SU-DHL-6 (cell line): ENCODE measurements around the gene LOXHD1.

Source experiments
- H2AFZ ChIP-seq: fragments of 200-600 bp; sonication (generic); 2 replicates; pipeline ENCODE4 v1.6.1; 2014; ENCODE audit warnings: low read depth, mild to moderate bottlenecking, moderate library complexity, mixed read lengths, antibody characterized with exemption, low read length; ENCODE audit not compliant: severe bottlenecking
- H3F3A ChIP-seq: fragments of 200-600 bp; shearing (Covaris generic); 2 replicates; pipeline ENCODE4 v1.6.0; 2016; ENCODE audit warnings: antibody characterized with exemption, mild to moderate bottlenecking; ENCODE audit not compliant: insufficient read depth
- H3K27ac ChIP-seq: fragments of 200-600 bp; sonication (generic); 2 replicates; pipeline ENCODE4 v1.5.1; 2016; ENCODE audit warnings: low read depth, mild to moderate bottlenecking, low read length, moderate library complexity, mixed read lengths
- H3K27me3 ChIP-seq: fragments of 200-600 bp; sonication (generic), shearing (Covaris generic); 2 replicates; pipeline ENCODE4 v1.6.0; 2014; ENCODE audit warnings: mild to moderate bottlenecking, low read length
- H3K36me3 ChIP-seq: fragments of 200-600 bp; sonication (generic); 2 replicates; pipeline ENCODE4 v1.6.1; 2014; ENCODE audit warnings: mild to moderate bottlenecking, low read length, mixed read lengths
- H3K4me2 ChIP-seq: fragments of 300-600, 200-600 bp; shearing (Covaris generic), sonication (generic); 2 replicates; pipeline ENCODE4 v1.6.0; 2014; ENCODE audit warnings: low read length, low read depth, mild to moderate bottlenecking; ENCODE audit not compliant: poor library complexity, severe bottlenecking
- H3K4me3 ChIP-seq: fragments of 200-600 bp; sonication (generic); 2 replicates; pipeline ENCODE4 v1.5.1; 2014; ENCODE audit warnings: antibody characterized with exemption, low read length, mild to moderate bottlenecking, mixed read lengths; ENCODE audit not compliant: insufficient read depth, poor library complexity, severe bottlenecking
- H3K79me2 ChIP-seq: fragments of 200-600 bp; sonication (generic); 2 replicates; pipeline ENCODE4 v1.6.1; 2014; ENCODE audit warnings: mild to moderate bottlenecking, low read length, moderate library complexity; ENCODE audit not compliant: insufficient read depth
- H3K9ac ChIP-seq: fragments of 200-600 bp; sonication (generic); 2 replicates; pipeline ENCODE4 v1.7.0; 2014; ENCODE audit warnings: mild to moderate bottlenecking, low read length
- H3K9me2 ChIP-seq: fragments of 200-600 bp; sonication (generic); replicated peaks from 2 replicates; pipeline ENCODE4 v1.6.1; 2014; ENCODE audit warnings: low read length; ENCODE audit not compliant: insufficient read depth
- H3K9me3 ChIP-seq: fragments of 200-600 bp; sonication (generic); 2 replicates; pipeline ENCODE4 v1.6.1; 2014; ENCODE audit warnings: low read length, mixed read lengths; ENCODE audit not compliant: insufficient read depth
- H4K20me1 ChIP-seq: fragments of 200-600 bp; sonication (generic); 2 replicates; pipeline ENCODE4 v1.6.1; 2014; ENCODE audit warnings: low read depth, mild to moderate bottlenecking, antibody characterized with exemption, low read length, moderate library complexity, mixed read lengths
- CTCF ChIP-seq: fragments of 200-600 bp; sonication (generic); IDR thresholded peaks from one replicate; pipeline ENCODE4 v1.5.1; 2017; ENCODE audit warnings: antibody characterized with exemption, mild to moderate bottlenecking, low read length, moderate library complexity; ENCODE audit not compliant: insufficient read depth, poor library complexity, severe bottlenecking
- EZH2phosphoT487 ChIP-seq: fragments of 200-600 bp; sonication (generic), shearing (Covaris generic); conservative IDR thresholded peaks from 2 replicates; pipeline ENCODE4 v1.6.1; 2018; ENCODE audit warnings: mild to moderate bottlenecking, antibody characterized with exemption, low read length, moderate library complexity, mixed read lengths

Gene LOXHD1

GRCh38 chr18:46429130-46429529, 227.9 kb downstream of the LOXHD1 start:
- no peaks in the 10 kb centered on the region for H3K9me2 ChIP-seq
- H3K27ac ChIP-seq = no peak overlapping the region
- no peak overlapping the region for H3K4me2 ChIP-seq
- no peaks in the 10 kb centered on the region for H3K9me3 ChIP-seq
- no peaks in the 10 kb centered on the region for H3F3A ChIP-seq
- no peak overlapping the region for H3K9ac ChIP-seq
- TF ChIP-seq EZH2phosphoT487 = no peak
- no peak for TF ChIP-seq CTCF
- H4K20me1 ChIP-seq = no peaks in the 10 kb centered on the region
- H2AFZ ChIP-seq = no peak overlapping the region
- no peaks in the 10 kb centered on the region for H3K79me2 ChIP-seq
- no peaks in the 10 kb centered on the region; the same call in 1 of the 2 replicates for H3K27me3 ChIP-seq
- no peak overlapping the region for H3K4me3 ChIP-seq
- H3K36me3 ChIP-seq = no peaks in the 10 kb centered on the region

GRCh38 chr18:46428368-46428767, 228.7 kb downstream of the LOXHD1 start:
- Histone ChIP-seq H3K4me2 (no peak overlapping the region), H3K9me2 (no peaks in the 10 kb centered on the region), H3K9me3 (no peaks in the 10 kb centered on the region), H3K79me2 (no peaks in the 10 kb centered on the region), H3K4me3 (no peak overlapping the region), H2AFZ (no peak overlapping the region), H3K27ac (no peak overlapping the region), H3F3A (no peaks in the 10 kb centered on the region), H4K20me1 (no peaks in the 10 kb centered on the region), H3K36me3 (no peaks in the 10 kb centered on the region), H3K27me3 (no peaks in the 10 kb centered on the region; the same call in 1 of the 2 replicates), H3K9ac (no peak overlapping the region)
- no peak for TF ChIP-seq CTCF
- TF ChIP-seq EZH2phosphoT487 = no peak

GRCh38 chr18:46427216-46427995, 229.6 kb downstream of the LOXHD1 start:
- Histone ChIP-seq H4K20me1 (no peaks in the 10 kb centered on the region), H3F3A (no peaks in the 10 kb centered on the region), H3K9me3 (no peaks in the 10 kb centered on the region), H3K27ac (no peak overlapping the region), H3K9me2 (no peaks in the 10 kb centered on the region), H3K4me3 (no peak overlapping the region), H3K9ac (no peak overlapping the region), H3K27me3 (no peaks in the 10 kb centered on the region; the same call in 1 of the 2 replicates), H3K4me2 (no peak overlapping the region), H3K36me3 (no peaks in the 10 kb centered on the region), H2AFZ (no peak overlapping the region), H3K79me2 (no peaks in the 10 kb centered on the region)
- TF ChIP-seq CTCF (no peak), EZH2phosphoT487 (no peak)
